HG03280 (cell line): Measurements from ENCODE around the gene TRAPPC12.
"Not testable (repeated sequence)": the region's sequence is repeated elsewhere in the genome, so short reads cannot be mapped to it uniquely, and the experiment has no call there.

Experiments used
- ATAC-seq: cut with Tn5 transposase; IDR thresholded peaks from one replicate; pipeline ENCODE4 v1.9.1; 2021; ENCODE audit warnings: mild to moderate bottlenecking, moderate library complexity; ENCODE audit not compliant: unreplicated experiment

Gene TRAPPC12

DNA sequence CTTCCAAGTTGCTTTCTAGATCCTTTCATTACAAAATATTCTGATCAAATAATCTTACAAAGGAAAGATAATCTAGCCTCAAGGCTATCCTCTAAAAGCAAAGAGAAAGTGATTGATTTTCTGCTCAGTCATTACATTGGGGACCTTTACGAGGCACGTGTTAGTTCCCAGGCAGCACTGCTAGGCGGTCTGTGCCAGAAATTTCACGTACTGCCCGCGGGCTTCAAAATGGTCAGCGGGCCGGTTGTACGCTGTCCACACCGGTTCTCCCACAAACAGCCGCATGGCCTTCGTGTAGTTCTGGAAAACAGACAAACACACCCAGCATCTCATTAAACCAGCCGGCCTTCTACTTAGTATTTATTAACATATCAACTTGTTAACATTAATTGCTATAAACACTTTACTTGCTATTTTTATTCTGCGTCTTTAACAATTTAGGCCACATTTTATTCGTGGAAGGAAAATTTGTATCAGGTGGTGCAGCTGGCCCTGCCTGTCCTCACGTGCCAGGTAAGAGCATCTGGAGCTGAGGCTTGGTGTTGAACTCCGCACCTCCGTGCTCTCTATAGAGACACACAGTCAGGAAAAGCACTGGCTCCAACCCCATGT, 119.4 kb downstream of the TRAPPC12 start:
- ATAC-seq: no peak

DNA sequence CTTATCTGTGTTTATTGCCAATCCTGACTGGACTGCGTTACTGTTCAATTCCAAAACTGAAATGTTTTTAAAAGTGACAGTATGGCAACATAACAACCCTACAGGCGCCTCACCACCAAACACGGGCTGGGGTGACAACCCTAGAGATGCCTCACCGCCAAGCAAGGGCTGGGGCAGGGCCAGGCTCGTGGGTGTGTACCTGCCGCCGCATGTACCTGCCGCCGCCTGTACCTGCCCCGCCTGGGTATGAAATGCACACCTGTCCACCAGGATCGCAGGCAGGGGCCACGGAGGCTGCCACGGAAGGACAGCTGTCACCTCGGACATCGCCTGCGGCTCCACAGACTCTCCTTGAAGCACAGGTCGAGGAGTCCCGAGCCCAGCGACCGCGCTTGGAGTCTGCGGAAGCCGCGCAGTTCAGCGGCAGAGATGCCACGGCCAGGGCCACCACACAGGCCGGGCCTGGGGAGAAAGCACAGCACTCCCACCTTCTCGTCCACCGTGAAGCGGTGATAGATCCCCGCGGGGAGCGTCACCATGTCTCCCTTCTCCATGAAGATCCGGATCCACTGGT, 120.9 kb downstream of the TRAPPC12 start:
- no peak for ATAC-seq

DNA sequence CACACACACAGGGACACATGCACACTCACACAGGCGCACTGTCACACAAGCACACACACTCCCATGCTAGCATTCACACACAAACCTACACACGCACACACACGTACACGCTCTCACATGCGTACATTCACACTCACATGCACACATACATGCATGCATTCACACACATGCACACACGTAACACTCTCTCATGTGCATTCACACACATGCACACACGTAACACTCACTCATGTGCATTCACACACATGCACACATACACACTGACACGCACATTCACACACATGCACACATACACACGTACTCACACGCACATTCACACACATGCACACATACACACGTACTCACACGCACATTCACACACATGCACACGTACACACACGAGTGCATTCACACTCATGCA, 123.6 kb downstream of the TRAPPC12 start:
- ATAC-seq: no peak

DNA sequence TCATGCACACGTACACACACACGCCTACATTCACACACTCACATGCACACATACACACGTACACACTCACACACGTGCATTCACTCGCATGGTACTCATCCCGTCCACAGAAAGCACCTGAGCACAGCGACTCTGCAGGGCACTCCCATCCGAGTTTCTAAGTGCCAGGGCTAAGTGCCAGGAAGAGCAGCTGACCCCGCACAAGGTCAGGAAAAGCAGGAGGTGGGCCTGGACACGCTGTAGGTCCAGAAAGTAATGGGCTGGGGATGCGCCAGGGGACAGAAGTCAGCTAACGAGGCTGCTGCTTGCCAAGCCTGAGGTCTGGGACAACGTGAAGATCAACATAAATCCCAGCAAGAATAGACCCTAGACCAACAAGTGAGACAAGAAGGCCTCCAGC, 124.0 kb downstream of the TRAPPC12 start:
- no peak for ATAC-seq

DNA sequence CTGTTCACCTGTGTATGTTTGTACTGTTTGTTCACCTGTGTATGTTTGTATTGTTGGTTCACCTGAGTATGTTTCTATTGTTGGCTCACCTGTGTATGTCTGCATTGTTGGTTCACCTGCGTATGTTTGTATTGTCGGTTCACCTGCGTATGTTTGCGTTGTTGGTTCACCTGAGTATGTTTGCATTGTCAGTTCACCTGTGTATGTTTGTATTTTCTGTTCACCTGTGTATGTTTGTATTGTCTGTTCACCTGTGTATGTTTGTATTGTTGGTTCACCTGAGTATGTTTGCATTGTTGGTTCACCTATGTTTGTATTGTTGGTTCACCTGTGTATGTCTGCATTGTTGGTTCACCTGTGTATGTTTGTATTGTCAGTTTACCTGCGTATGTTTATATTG, 125.2 kb downstream of the TRAPPC12 start:
- ATAC-seq: no peak

DNA sequence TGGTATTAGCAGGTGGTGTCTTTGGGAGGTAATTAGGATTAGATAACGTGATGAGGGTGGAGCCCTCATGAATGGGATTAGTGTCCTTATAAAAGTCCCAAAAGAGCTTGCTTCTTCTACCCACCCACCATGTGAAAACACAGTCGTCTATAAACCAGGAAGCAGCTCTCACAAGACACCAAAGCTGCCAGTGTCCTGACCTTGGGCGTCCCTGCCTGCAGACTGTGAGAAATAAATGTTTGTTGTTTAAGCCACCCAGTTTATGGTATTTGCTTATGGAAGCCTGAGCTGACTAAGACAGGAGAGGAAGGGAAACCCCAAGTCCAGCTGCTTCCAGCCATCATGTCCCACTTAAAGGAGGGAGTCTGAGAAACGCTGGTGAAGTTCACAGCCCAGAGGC, 126.3 kb downstream of the TRAPPC12 start:
- ATAC-seq: no peak

DNA sequence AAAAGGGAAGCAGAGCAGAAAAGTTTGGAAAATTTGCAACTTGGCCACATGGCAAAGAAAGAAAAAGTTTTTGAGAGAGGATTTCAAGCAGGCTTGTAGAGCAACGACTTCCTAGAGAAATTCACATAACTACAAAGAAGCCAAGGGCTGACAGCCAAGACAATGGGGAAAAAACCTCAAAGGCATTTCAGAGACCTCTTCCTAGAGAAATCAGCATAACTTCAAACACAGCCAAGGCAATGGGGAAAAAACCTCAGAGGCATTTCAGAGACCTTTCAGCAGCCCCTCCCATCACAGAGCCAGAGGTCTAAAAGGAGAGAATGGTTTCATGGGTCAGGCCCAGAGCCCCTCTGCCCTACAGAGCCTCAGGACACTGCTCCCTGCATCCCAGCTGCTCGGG, 132.6 kb downstream of the TRAPPC12 start:
- ATAC-seq: no peak

DNA sequence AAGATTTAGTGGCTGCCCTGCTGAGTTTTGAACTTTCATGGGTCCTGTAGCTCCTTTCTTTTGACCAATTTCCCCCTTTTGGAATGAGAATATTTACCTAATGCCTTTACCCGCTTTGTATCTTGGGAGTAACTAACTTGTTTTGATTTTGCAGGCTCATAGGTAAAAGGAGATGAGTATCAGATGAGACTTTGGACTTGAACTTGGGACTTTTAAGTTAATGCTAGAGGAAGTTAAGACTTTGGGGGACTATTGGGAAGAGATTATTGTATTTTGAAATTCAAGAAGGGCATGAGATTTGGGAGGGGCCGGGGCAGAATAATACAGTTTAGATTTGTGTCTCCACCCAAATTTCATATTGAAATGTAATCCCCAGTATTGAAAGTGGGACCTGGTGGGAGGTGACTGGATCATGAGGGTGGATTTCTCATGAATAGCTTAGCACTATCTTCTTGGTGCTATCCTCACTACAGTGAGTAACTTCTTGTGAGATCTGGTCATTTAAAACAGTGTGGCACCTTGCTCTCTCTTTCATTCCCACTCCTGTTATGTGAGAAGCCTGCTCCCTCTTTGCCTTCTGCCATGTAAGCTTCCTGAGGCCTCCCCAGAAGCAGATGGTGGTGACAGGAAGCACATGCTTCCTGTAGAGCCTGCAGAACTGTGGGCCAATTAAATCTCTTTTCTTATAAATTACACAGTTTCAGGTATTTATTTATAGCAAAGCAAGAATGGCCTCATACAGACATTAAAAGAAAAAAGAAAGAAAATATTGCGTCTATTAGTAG, 133.7 kb downstream of the TRAPPC12 start:
- ATAC-seq: no peak

DNA sequence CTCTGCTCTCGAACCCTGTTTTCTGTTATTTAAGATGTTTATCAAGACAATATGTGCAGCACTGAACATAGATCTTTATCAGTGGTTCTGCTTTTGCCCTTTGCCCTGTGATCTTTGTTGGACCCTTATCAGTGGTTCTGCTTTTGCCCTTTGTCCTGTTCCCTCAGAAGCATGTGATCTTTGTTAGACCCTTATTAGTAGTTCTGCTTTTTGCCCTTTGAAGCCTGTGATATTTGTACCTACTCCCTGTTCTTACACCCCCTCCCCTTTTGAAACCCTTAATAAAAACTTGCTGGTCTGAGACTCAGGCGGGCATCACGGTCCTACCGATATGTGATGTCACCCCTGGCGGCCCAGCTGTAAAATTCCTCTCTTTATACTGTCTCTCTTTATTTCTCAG, 135.9 kb downstream of the TRAPPC12 start:
- ATAC-seq: not testable (repeated sequence)

DNA sequence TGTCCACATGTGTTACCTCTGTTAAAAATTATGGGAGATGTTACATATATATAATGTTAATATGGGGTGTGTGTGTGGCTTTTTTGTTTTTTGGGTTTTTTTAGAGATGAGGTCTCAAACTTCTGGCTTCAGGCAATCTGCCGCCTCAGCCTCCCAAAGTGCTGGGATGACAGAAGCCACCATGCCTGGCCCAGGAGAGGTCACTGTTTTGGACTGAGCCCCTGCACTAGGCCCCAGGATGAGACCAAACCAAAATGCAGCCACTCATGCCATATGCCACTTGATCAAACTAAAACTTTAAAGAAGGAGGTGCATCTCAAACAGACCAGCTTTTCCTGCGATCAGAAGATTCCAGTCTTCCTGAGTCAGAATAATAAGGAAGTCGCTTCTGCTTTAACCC, 137.3 kb downstream of the TRAPPC12 start:
- ATAC-seq: no peak

DNA sequence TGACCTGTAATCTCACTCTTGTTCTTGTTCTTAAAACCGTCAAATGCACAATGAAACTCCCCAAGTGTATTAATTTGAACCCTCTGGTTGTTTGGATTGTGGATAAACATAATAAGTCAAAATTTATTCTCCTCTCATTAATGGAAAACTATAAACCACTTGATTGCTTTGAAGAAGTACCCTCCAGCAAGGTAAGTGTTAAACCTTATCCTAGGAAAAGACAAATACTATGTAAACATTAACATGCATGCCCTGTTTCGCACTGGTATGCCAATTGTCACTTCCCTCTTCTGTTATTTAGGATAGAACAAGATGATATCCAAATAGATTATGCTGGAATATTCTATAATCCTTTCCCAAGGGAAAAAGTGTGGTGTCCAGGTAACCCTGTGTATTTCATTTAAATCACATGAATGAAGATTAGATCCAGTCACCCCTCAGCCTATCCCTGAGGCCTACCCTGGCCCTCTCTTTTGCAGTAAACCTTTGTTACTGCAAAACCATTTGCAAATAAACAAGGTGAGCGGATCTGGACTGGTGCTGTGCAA, 138.5 kb downstream of the TRAPPC12 start:
- no peak for ATAC-seq

DNA sequence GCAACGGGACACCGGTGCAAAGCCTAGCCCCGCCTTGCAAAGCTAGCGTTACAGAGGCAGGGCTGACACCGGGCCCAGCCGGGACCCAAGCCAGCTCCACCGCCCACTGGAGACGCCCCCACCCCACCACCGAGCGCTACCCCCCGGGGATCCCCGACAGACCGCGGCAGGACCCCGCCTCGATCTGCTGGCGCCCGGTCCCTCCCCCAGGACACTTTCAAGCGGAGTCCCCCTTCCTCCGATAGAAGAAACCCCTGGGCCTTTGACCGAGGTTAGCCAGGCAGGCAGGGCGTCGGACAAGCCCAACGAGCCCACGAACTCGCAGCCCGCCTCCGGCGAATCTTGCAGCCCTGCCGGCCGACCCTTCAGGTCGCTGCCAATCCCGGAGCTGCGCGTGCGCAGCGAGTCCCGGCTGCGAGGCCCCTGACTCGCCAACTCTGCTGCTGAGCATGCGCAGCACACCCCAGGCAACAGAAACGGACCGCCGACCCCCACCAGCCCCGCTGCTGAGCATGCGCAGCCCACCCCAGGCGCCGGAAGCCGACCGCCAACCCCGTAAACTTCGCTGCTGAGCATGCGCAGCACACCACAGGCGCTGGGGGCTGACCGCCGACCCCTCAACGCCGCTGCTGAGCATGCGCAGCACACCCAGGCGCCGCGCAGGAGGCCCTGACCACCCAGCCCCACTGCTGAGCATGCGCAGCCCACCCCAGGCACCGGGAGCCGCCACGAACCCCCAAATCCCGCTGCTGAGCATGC, 139.2 kb downstream of the TRAPPC12 start:
- ATAC-seq: peak; percentile 82

DNA sequence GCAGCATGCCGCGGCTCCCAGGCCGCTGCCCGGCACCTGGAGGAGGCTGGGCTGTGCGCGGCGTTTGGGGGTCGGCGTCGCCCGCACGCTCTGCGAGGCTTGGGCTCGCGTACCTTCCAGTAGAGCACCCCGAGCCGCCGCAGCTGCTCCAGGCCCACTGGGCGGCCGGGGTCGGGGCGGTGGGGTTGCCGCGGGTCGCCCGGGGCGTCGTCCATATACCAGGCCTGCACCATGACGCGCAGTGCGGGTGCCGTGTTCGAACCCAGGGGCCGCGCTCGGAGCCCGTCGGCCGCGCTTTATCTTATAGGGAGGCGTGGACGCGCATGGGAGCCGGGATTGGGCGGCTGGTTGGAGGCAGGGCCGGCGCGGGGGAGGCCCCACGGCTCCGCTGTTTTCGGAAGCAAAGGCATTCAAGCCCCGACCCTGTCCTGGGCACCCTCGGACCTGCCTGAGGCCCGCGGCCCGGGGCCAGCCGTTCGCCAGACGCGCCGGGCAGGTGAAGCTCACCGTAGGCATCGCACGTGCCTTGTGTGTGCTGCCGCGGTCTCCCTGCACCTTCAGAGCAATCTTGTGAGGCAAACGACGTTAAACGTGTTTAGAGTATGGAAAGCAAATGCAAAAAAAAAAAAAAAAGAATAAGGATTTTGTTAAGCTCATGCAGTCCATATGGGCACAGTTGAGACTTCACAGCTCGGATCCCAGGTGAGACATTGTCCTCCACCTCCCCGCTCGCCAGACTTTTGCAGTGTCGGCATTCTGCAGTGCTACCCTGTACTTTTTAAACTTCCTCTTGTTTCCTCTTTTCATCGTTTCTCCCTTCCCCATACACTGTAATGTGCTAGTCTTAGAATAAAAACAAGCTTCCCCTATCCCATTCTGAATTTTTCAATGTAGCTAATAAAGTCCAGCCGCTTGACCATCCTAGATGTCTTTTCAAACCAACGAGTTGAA, 140.0 kb downstream of the TRAPPC12 start, which contains the start of gene ADI1:
ADI1 (minus strand) TSS at position 277 of the 951 bp plus-strand sequence; CDS start at position 233, 44 bp downstream.
- peak; percentile 55 for ATAC-seq

DNA sequence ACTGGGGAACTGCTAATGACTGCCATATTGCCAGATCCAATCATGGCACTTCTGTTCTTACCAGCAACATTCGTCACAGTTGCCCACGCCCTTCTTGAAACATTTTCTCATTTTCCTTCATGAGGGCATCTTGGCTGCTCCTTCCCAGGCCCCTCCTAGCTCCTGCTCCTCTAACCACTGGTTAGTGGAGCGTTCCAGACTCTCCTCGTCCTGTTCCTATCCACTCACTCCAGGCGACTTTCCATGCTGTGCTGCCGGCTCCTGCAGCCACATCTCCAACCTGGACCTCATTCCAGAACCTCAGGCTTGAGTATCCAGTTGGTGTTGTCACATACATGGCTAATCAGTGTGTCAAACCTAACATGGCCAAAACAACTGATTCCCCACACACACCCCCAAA, 141.1 kb downstream of the TRAPPC12 start:
- ATAC-seq: no peak

DNA sequence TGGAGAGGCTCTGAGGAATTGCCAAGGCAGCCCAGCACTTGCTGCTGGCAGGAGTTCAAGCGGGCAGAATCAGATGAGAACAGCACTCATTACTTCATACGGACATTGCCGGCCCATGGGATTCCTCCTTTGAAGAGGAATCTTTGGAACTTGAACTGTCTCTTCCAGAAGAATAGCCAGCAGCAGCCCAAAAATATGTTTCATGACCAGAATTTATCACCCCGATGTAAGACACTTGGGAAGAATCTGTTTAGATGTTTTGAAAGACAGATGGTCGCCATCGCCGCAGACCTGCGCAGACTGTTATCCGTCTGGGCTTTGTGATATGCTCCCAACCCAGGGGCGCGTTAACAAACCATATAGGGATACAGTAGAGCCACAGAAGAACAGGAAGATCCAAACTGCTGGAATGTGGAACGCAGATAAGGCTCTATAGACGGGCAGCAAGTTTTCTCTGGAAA, 143.5 kb downstream of the TRAPPC12 start:
- no peak for ATAC-seq

DNA sequence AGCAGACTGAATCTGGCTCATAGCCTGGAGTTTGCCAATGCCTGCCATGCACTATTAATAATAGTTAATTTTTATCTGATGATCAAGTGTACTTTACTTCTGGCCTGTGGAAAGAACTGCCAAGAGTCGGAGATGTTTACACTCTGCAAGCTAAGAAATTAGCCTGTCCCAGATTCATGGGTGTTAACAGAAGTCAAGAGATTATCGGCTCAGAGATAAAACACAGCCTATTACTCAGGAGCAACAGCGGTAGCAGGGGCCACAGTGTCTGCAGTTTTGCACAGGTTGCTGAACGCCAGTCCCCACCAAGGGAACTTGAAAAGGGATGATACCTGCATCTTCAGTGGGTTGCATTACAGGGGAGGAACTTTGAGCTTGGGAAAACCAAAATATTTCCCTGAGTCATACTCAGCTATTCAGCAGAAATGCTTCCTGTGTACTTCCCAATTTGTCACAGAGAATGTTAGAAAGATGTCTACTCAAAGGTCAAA, 144.1 kb downstream of the TRAPPC12 start:
- ATAC-seq: no peak

DNA sequence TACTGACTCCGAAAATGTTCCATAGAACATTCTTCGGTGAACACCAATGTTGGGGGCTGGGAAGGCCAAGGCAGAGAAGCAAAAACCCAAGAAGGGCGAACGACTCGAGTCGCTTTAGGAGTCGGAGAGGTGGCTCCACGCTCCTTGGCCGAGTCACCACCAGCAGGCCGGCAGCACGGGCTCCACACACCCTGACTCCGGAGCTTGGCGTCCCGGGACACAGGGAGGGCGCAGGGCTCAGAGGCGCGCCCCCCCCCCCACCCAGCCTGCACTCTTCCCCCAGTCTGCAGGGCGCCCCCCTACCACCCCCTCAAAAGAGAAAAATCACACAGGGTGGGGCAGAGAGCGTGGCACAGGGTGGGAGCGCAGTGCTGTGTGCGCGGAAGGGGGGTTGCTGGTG, 147.4 kb downstream of the TRAPPC12 start:
- ATAC-seq: no peak

DNA sequence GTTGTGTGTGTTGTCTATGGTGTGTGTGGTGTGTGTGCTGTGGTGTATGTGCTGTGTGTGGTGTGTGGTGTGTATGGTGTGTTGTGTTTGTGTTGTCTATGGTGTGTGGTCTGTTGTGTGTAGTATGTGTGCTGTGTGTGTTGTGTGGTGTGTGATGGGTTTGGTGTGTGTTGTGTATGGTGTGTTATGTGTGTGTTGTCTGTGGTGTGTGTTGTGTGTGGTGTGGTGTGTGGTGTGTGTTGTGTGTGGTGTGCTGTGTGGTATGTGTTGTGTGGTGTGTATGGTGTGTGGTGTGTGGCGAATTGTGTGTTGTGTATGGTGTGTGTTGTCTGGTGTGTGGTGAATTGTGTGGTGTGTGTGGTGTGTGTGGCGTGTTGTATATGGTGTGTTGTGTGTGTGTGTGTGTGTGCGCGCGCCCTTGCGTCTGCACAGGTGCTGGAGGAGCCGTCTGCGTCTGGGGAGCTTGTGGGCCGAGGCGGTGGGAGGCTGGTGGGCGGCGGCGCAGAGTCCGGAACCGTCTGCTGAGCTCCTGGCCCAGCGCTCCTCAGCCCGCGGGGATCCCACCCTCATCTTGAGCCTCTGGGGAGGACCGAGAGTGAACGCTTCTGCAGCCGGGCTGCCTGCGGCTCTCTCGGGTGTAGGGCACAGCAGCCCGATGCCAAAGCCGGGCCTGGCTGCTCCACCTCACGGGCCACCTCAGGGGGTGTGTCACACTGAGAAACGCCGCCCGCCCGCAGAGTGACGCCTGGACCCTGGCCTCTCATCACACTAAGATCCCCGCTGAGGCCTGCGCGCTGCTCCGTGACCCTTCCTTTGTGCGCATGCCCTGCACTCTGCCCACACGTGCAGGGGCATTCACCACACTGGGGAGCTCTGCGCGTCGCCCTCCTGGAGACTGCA, 148.6 kb downstream of the TRAPPC12 start:
- ATAC-seq: no peak
